ENCODE measurements around the gene HLA-E.
"Not testable (repeated sequence)": the region's sequence is repeated elsewhere in the genome, so short reads cannot be mapped to it uniquely, and the experiment has no call there.

The HLA-E gene

DNA sequence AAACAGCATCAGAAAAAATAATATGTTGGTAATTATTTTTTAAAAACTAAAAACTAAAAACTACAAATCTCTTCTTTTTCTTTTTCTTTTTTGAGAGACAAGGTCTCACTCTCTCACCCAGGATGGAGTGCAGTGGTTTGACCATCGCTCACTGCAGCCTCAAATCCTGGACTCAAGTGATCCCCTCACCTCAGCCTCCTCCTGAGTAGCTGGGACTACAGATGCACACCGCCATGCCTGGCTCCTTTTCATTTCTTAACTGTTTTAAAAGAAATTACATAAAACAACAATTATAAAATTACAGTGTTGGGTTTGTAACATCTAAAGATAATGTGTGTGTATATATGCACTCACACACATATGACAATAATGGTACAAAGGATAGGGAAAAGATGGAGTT is 24.1 kb downstream of the HLA-E start:
- Histone ChIP-seq H3K9me3 (ENCODE audit: control insufficient read depth, low read length) (no peaks in the 10 kb centered on the region), H3K4me1 (ENCODE audit: control insufficient read depth, insufficient read depth, low read length) (peaks cover 3% of the 10 kb centered on the region), H3K27me3 (replicated peaks; ENCODE audit: control insufficient read depth, insufficient read depth, low read length) (no peaks in the 10 kb centered on the region), H3K4me3 (ENCODE audit: low read length) (no peak overlapping the region), H3K9ac (ENCODE audit: low read length) (no peak overlapping the region), H3K36me3 (ENCODE audit: control insufficient read depth, insufficient read depth, low read length, severe bottlenecking) (no peaks in the 10 kb centered on the region)
- DNase-seq (ENCODE audit: low read depth) = no peak

- no peaks in the 10 kb centered on the region for H3K9me3 ChIP-seq (ENCODE audit: control insufficient read depth, low read length)
- H3K9ac ChIP-seq (ENCODE audit: low read length) = no peak overlapping the region
- no peak for DNase-seq (ENCODE audit: low read depth)
- no peak overlapping the region for H3K4me3 ChIP-seq (ENCODE audit: low read length)
- no peaks in the 10 kb centered on the region for H3K36me3 ChIP-seq (ENCODE audit: control insufficient read depth, insufficient read depth, low read length, severe bottlenecking)
- no peaks in the 10 kb centered on the region for H3K27me3 ChIP-seq (replicated peaks; ENCODE audit: control insufficient read depth, insufficient read depth, low read length)
- H3K4me1 ChIP-seq (ENCODE audit: control insufficient read depth, insufficient read depth, low read length) = peaks cover 3% of the 10 kb centered on the region
Measured at GRCh38 chr6:30515106-30515505, 25.8 kb downstream of the HLA-E start.

GRCh38 chr6:30515944-30516753 is 26.8 kb downstream of the HLA-E start:
- H3K9ac ChIP-seq (ENCODE audit: low read length) = peak overlapping the region; percentile 91
- peaks cover 3% of the 10 kb centered on the region for H3K4me1 ChIP-seq (ENCODE audit: control insufficient read depth, insufficient read depth, low read length)
- DNase-seq (ENCODE audit: low read depth) = peak; percentile 95
- H3K9me3 ChIP-seq (ENCODE audit: control insufficient read depth, low read length) = no peaks in the 10 kb centered on the region
- H3K4me3 ChIP-seq (ENCODE audit: low read length) = peak overlapping the region; percentile 89
- no peaks in the 10 kb centered on the region for H3K36me3 ChIP-seq (ENCODE audit: control insufficient read depth, insufficient read depth, low read length, severe bottlenecking)
- H3K27me3 ChIP-seq (replicated peaks; ENCODE audit: control insufficient read depth, insufficient read depth, low read length) = no peaks in the 10 kb centered on the region

- H3K27me3 ChIP-seq (replicated peaks; ENCODE audit: control insufficient read depth, insufficient read depth, low read length); H3K36me3 ChIP-seq (ENCODE audit: control insufficient read depth, insufficient read depth, low read length, severe bottlenecking); DNase-seq (ENCODE audit: low read depth); H3K4me1 ChIP-seq (ENCODE audit: control insufficient read depth, insufficient read depth, low read length); H3K9me3 ChIP-seq (ENCODE audit: control insufficient read depth, low read length): not testable (repeated sequence)
- peak overlapping the region; percentile 89 for H3K4me3 ChIP-seq (ENCODE audit: low read length)
- peak overlapping the region; percentile 91 for H3K9ac ChIP-seq (ENCODE audit: low read length)
Measured at GRCh38 chr6:30516754-30517076, 27.4 kb downstream of the HLA-E start.

DNA sequence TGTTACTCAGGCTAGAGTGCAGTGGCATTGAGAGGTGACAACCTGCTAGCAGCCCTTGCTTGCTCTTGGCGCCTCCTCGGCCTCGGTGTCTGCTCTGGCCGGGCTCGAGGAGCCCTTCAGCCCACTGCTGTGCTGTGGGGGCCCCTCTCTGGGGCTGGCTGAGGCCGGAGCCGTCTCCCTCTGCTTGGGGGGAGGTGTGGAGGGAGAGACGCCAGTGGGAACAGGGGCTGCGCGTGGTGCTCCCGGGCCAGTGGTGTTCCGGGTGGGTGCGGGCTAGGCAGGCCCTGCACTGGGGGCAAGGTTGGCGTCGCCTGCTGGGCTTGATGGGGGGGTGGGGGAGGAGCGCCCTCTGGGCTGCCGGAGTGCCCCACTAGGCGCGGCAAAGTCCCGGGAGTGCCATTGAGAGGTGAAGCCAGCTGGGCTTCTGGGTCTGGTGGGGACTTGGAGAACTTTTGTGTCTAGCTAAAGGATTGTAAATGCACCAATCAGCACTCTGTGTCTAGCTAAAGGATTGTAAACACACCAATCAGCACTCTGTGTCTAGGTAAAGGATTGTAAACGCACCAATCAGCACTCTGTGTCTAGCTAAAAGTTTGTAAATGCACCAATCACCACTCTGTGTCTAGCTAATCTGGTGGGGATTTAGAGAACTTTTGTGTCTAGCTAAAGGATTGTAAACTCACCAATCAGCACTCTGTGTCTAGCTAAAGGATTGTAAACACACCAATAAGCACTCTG is 28.6 kb downstream of the HLA-E start:
- H3K27me3 ChIP-seq (replicated peaks; ENCODE audit: control insufficient read depth, insufficient read depth, low read length); H3K4me1 ChIP-seq (ENCODE audit: control insufficient read depth, insufficient read depth, low read length); DNase-seq (ENCODE audit: low read depth); H3K36me3 ChIP-seq (ENCODE audit: control insufficient read depth, insufficient read depth, low read length, severe bottlenecking); H3K9ac ChIP-seq (ENCODE audit: low read length); H3K4me3 ChIP-seq (ENCODE audit: low read length); H3K9me3 ChIP-seq (ENCODE audit: control insufficient read depth, low read length): not testable (repeated sequence)

DNA sequence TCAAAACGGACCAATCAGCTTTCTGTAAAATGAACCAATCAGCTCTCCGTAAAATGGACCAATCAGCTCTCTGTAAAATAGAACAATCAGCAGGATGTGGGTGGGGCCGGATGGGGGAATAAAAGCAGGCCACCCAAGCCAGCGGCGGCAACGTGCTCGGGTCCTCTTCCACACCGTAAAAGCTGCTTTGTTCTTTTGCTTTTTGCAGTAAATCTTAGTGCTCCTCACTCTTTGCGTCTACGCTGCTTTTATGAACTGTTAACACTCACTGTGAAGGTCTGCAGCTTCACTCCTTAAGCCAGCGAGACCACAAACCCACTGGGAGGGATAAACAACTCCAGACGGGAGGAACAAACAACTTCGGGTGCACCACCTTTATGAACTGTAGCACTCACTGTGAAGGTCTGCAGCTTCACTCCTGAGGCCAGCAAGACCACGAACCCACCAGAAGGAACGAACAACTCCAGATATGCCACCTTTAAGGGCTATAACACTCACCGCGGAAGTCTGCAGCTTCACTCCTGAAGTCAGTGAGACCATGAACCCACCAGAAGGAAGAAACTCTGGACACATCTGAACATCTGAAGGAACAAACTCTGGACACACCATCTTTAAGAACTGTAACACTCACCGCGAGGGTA is 29.3 kb downstream of the HLA-E start:
- not testable (repeated sequence) for H3K36me3 ChIP-seq (ENCODE audit: control insufficient read depth, insufficient read depth, low read length, severe bottlenecking); H3K4me3 ChIP-seq (ENCODE audit: low read length); H3K9ac ChIP-seq (ENCODE audit: low read length); DNase-seq (ENCODE audit: low read depth); H3K4me1 ChIP-seq (ENCODE audit: control insufficient read depth, insufficient read depth, low read length); H3K9me3 ChIP-seq (ENCODE audit: control insufficient read depth, low read length); H3K27me3 ChIP-seq (replicated peaks; ENCODE audit: control insufficient read depth, insufficient read depth, low read length)

GRCh38 chr6:30520522-30520921 is 31.2 kb downstream of the HLA-E start:
- H3K4me3 ChIP-seq (ENCODE audit: low read length) = no peak overlapping the region
- H3K36me3 ChIP-seq (ENCODE audit: control insufficient read depth, insufficient read depth, low read length, severe bottlenecking) = no peaks in the 10 kb centered on the region
- H3K9ac ChIP-seq (ENCODE audit: low read length) = no peak overlapping the region
- DNase-seq (ENCODE audit: low read depth) = no peak
- no peaks in the 10 kb centered on the region for H3K9me3 ChIP-seq (ENCODE audit: control insufficient read depth, low read length)
- H3K27me3 ChIP-seq (replicated peaks; ENCODE audit: control insufficient read depth, insufficient read depth, low read length) = no peaks in the 10 kb centered on the region
- peaks cover 3% of the 10 kb centered on the region for H3K4me1 ChIP-seq (ENCODE audit: control insufficient read depth, insufficient read depth, low read length)

GRCh38 chr6:30521082-30521481 is 31.8 kb downstream of the HLA-E start:
- H3K9ac ChIP-seq (ENCODE audit: low read length); H3K4me3 ChIP-seq (ENCODE audit: low read length); H3K36me3 ChIP-seq (ENCODE audit: control insufficient read depth, insufficient read depth, low read length, severe bottlenecking); H3K9me3 ChIP-seq (ENCODE audit: control insufficient read depth, low read length); H3K27me3 ChIP-seq (replicated peaks; ENCODE audit: control insufficient read depth, insufficient read depth, low read length); H3K4me1 ChIP-seq (ENCODE audit: control insufficient read depth, insufficient read depth, low read length): not testable (repeated sequence)
- peak; percentile 42 for DNase-seq (ENCODE audit: low read depth)

- DNase-seq (ENCODE audit: low read depth); H3K36me3 ChIP-seq (ENCODE audit: control insufficient read depth, insufficient read depth, low read length, severe bottlenecking); H3K4me3 ChIP-seq (ENCODE audit: low read length); H3K4me1 ChIP-seq (ENCODE audit: control insufficient read depth, insufficient read depth, low read length); H3K27me3 ChIP-seq (replicated peaks; ENCODE audit: control insufficient read depth, insufficient read depth, low read length); H3K9me3 ChIP-seq (ENCODE audit: control insufficient read depth, low read length); H3K9ac ChIP-seq (ENCODE audit: low read length): not testable (repeated sequence)
Measured at GRCh38 chr6:30521952-30522351, 32.6 kb downstream of the HLA-E start.

- H3K9ac ChIP-seq (ENCODE audit: low read length); H3K27me3 ChIP-seq (replicated peaks; ENCODE audit: control insufficient read depth, insufficient read depth, low read length); H3K4me3 ChIP-seq (ENCODE audit: low read length); H3K36me3 ChIP-seq (ENCODE audit: control insufficient read depth, insufficient read depth, low read length, severe bottlenecking); H3K9me3 ChIP-seq (ENCODE audit: control insufficient read depth, low read length); DNase-seq (ENCODE audit: low read depth): not testable (repeated sequence)
- peaks cover 26% of the 10 kb centered on the region for H3K4me1 ChIP-seq (ENCODE audit: control insufficient read depth, insufficient read depth, low read length)
Measured at GRCh38 chr6:30526444-30526843, 37.1 kb downstream of the HLA-E start.

DNA sequence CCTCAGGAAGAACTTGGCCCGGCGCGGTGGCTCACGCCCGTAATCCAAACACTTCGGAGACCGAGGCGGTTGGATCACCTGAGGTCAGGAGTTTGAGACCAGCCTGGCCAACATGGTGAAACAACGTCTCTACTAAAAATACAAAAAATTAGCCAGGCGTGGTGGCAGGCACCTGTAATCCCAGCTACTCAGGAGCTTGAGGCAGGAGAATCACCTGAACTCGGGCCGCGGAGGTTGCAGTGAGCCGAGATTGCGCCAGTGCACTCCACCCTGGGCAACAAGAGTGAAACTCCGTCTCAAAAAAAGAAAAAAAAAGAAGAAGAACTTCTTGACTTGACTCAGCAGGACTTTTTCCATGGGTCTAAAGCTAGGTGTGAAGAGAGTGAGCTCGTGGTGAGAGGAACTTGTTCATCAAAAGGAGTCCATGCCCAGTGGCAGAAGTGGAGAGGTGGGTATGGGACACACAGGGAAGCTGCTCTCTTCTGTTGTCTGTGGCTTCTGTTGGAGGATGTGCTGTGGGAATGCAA is 40.1 kb downstream of the HLA-E start:
- H3K9me3 ChIP-seq (ENCODE audit: control insufficient read depth, low read length); DNase-seq (ENCODE audit: low read depth); H3K36me3 ChIP-seq (ENCODE audit: control insufficient read depth, insufficient read depth, low read length, severe bottlenecking); H3K27me3 ChIP-seq (replicated peaks; ENCODE audit: control insufficient read depth, insufficient read depth, low read length); H3K4me3 ChIP-seq (ENCODE audit: low read length); H3K9ac ChIP-seq (ENCODE audit: low read length): not testable (repeated sequence)
- peaks cover 29% of the 10 kb centered on the region for H3K4me1 ChIP-seq (ENCODE audit: control insufficient read depth, insufficient read depth, low read length)
